ENCODE measurements around the gene PTPRH. TPM values are rescaled to one million over a fixed set of nuclear protein-coding genes. Genes with fewer than 3 reads are reported as not detected.

PTPRH gene
- total and polyA plus RNA-seq, 8 donors: 5.3 to 83.9 (median 39.7) TPM

GRCh38 chr19:55193481-55193880, 15.8 kb downstream of the PTPRH start:
- Histone ChIP-seq H3K27me3 (peaks cover 0 to 50% (median 0%) of the 10 kb centered on the region in 3 donors), H3K4me1 (no peaks in the 10 kb centered on the region), H3K4me3 (no peak overlapping the region), H3K9me3 (no peaks in the 10 kb centered on the region), H3K36me3 (peaks cover 0 to 60% (median 23%) of the 10 kb centered on the region in 4 donors), H3K27ac (no peak overlapping the region)
- no peak for DNase-seq
- TF ChIP-seq POLR2A (IDR thresholded peaks at IDR 0.05) (no peak), EP300 (IDR thresholded peaks at IDR 0.05) (no peak), CTCF (IDR thresholded peaks at IDR 0.05) (no peak), POLR2AphosphoS5 (IDR thresholded peaks at IDR 0.05) (no peak)
- intact Hi-C loops (cut with DNase I; ENCODE audit: low total_unique reads): no loop called here
- 73 to 86% (median 83%) methylated on average over 12 of the region's 12 CpGs for WGBS, 5 donors

- no peaks in the 10 kb centered on the region for H3K9me3 ChIP-seq
- H3K36me3 ChIP-seq: peaks cover 0 to 31% (median 12%) of the 10 kb centered on the region in 4 donors
- no peak overlapping the region for H3K4me3 ChIP-seq
- DNase-seq: no peak
- 66 to 74% (median 69%) methylated on average over 15 of the region's 15 CpGs for WGBS, 5 donors
- TF ChIP-seq CTCF (IDR thresholded peaks at IDR 0.05) (no peak), POLR2A (IDR thresholded peaks at IDR 0.05) (no peak), EP300 (IDR thresholded peaks at IDR 0.05) (no peak), POLR2AphosphoS5 (IDR thresholded peaks at IDR 0.05) (peak in 1 of 3 donors; percentile 18)
- no peaks in the 10 kb centered on the region for H3K4me1 ChIP-seq
- peak overlapping the region in 1 of 5 donors; percentile 43 for H3K27ac ChIP-seq
- H3K27me3 ChIP-seq: peaks cover 0 to 63% (median 0%) of the 10 kb centered on the region in 3 donors
- intact Hi-C loops (cut with DNase I; ENCODE audit: low total_unique reads): no loop called here
These were observed 19.9 kb downstream of the PTPRH start for GRCh38 chr19:55189403-55189835.

GRCh38 chr19:55188625-55189024, 20.7 kb downstream of the PTPRH start:
- no peak overlapping the region for H3K4me3 ChIP-seq
- DNase-seq: no peak
- no peaks in the 10 kb centered on the region for H3K4me1 ChIP-seq
- H3K36me3 ChIP-seq: peaks cover 0 to 25% (median 10%) of the 10 kb centered on the region in 4 donors
- TF ChIP-seq POLR2A (IDR thresholded peaks at IDR 0.05): no peak
- TF ChIP-seq CTCF (IDR thresholded peaks at IDR 0.05): no peak
- no peak for TF ChIP-seq POLR2AphosphoS5 (IDR thresholded peaks at IDR 0.05)
- no peak for TF ChIP-seq EP300 (IDR thresholded peaks at IDR 0.05)
- intact Hi-C loops (cut with DNase I; ENCODE audit: low total_unique reads): no loop called here
- no peaks in the 10 kb centered on the region for H3K9me3 ChIP-seq
- 50 to 68% (median 55%) methylated on average over 8 of the region's 8 CpGs for WGBS, 5 donors
- peaks cover 0 to 61% (median 0%) of the 10 kb centered on the region in 3 donors for H3K27me3 ChIP-seq
- peak overlapping the region in 1 of 5 donors; percentile 43 for H3K27ac ChIP-seq

GRCh38 chr19:55186080-55186479, 23.2 kb downstream of the PTPRH start:
- H3K27me3 ChIP-seq: peaks cover 4 to 63% (median 7%) of the 10 kb centered on the region in 3 donors
- H3K36me3 ChIP-seq: peaks cover 0 to 19% (median 8%) of the 10 kb centered on the region in 4 donors
- no peaks in the 10 kb centered on the region for H3K4me1 ChIP-seq
- no peak overlapping the region for H3K4me3 ChIP-seq
- intact Hi-C loops (cut with DNase I; ENCODE audit: low total_unique reads): no loop called here
- WGBS, 5 donors: 66 to 82% (median 73%) methylated on average over 10 to 12 of the region's 12 CpGs
- H3K27ac ChIP-seq: no peak overlapping the region
- H3K9me3 ChIP-seq: no peaks in the 10 kb centered on the region
- DNase-seq: no peak
- TF ChIP-seq POLR2AphosphoS5 (IDR thresholded peaks at IDR 0.05): no peak
- TF ChIP-seq EP300 (IDR thresholded peaks at IDR 0.05): no peak
- no peak for TF ChIP-seq POLR2A (IDR thresholded peaks at IDR 0.05)
- no peak for TF ChIP-seq CTCF (IDR thresholded peaks at IDR 0.05)

Data from stomach (tissue), 9 donors.